Endothelial cell of umbilical vein (primary cell): ENCODE data around the gene ABHD4. TPM values are rescaled to one million over a fixed set of nuclear protein-coding genes. Genes with fewer than 3 reads are reported as not detected.

ENCODE experiments used
- BruUV-seq: library from RNA; stranded (reverse); fragments of 400-500 nt; replicated peaks from 2 replicates; lab custom pipeline; 2021; lab: Mats Ljungman, UMichigan
- CTCF ChIA-PET: fragments of 300-600, 350-600 bp; sonication (Branson Sonifier 250); formaldehyde crosslinking; loops from one replicate; lab custom pipeline; 2021; ENCODE audit warnings: antibody characterized with exemption, inconsistent platforms; lab: Charles Lee
- POLR2A ChIA-PET: fragments of 300-600, 350-600 bp; sonication (Branson Sonifier 250); formaldehyde crosslinking; loops from one replicate; lab custom pipeline; 2021; ENCODE audit warnings: antibody characterized with exemption, inconsistent platforms; lab: Charles Lee
- DNase-seq: peaks from one replicate; pipeline ENCODE4 v3.0.0-alpha.2; 2011; ENCODE audit warnings: low read depth, low spot score
- FAIRE-seq: peaks from 2 replicates; lab custom pipeline; 2011; peaks lifted over from hg19 to GRCh38; lab: Jason Lieb, UNC
- H2AFZ ChIP-seq: 2 replicates; pipeline ENCODE4 v1.6.0; 2012; ENCODE audit warnings: low read depth, low read length, control low read depth, inconsistent platforms
- H3K27ac ChIP-seq: 2 replicates; pipeline ENCODE4 v1.5.1; 2011; ENCODE audit warnings: low read depth, mild to moderate bottlenecking, control low read depth, low read length, moderate library complexity; ENCODE audit not compliant: insufficient read depth
- H3K27me3 ChIP-seq, 2 experiments: 2 replicates each; pipeline versions ENCODE4 v1.6.0 to v1.6.1; 2011; ENCODE audit warnings: low read length in 2 of 2, mixed read lengths in 1 of 2; ENCODE audit not compliant: control insufficient read depth in 2 of 2, insufficient read depth in 2 of 2
- H3K36me3 ChIP-seq, 2 experiments: 2 replicates in 1 of 2; 3 replicates in 1 of 2; pipeline ENCODE4 v1.5.1; 2011; ENCODE audit warnings: low read length in 2 of 2, mild to moderate bottlenecking in 1 of 2, moderate library complexity in 1 of 2; ENCODE audit not compliant: control insufficient read depth in 2 of 2, insufficient read depth in 2 of 2; ENCODE audit errors: extremely low read depth in 1 of 2
- H3K4me1 ChIP-seq: 3 replicates; pipeline ENCODE4 v1.5.1; 2011; ENCODE audit warnings: mild to moderate bottlenecking, low read length; ENCODE audit not compliant: control insufficient read depth, insufficient read depth; ENCODE audit errors: extremely low read depth
- H3K4me2 ChIP-seq: 2 replicates; pipeline ENCODE4 v1.6.1; 2011; ENCODE audit warnings: low read length, control low read depth, mixed read lengths; ENCODE audit not compliant: insufficient read depth
- H3K4me3 ChIP-seq, 3 experiments: fragments of 200-600 bp in 1 of 3; sonication (generic), shearing (Covaris generic) in 1 of 3; replicated peaks in 1 of 3; 2 replicates each; pipeline ENCODE4 v1.5.1; 2011 to 2016; ENCODE audit warnings: control low read depth in 3 of 3, low read length in 3 of 3, mild to moderate bottlenecking in 2 of 3, inconsistent platforms in 1 of 3, low read depth in 1 of 3, moderate library complexity in 1 of 3; ENCODE audit not compliant: insufficient read depth in 1 of 3
- H3K79me2 ChIP-seq: 2 replicates; pipeline ENCODE4 v1.6.0; 2012; ENCODE audit warnings: low read length, inconsistent platforms; ENCODE audit not compliant: control insufficient read depth, insufficient read depth
- H3K9ac ChIP-seq: replicated peaks from 2 replicates; pipeline ENCODE3; 2011; ENCODE audit warnings: low read length, control low read depth; ENCODE audit not compliant: insufficient read depth; ENCODE audit errors: extremely low read depth
- H3K9me1 ChIP-seq: replicated peaks from 3 replicates; pipeline ENCODE4 v1.6.0; 2011; ENCODE audit warnings: mild to moderate bottlenecking, low read length; ENCODE audit not compliant: control insufficient read depth, insufficient read depth; ENCODE audit errors: extremely low read depth
- H3K9me3 ChIP-seq: replicated peaks from 2 replicates; pipeline ENCODE4 v1.5.1; 2012; ENCODE audit warnings: low read length, inconsistent platforms; ENCODE audit not compliant: control insufficient read depth, insufficient read depth
- H4K20me1 ChIP-seq: replicated peaks from 2 replicates; pipeline ENCODE3; 2011; ENCODE audit warnings: mild to moderate bottlenecking, low read length; ENCODE audit not compliant: control insufficient read depth, insufficient read depth; ENCODE audit errors: extremely low read depth
- EZH2 ChIP-seq: IDR thresholded peaks from 2 replicates; pipeline ENCODE4 v1.6.1; 2012; ENCODE audit warnings: borderline replicate concordance, low read depth, mild to moderate bottlenecking, moderate library complexity, low read length, inconsistent platforms; ENCODE audit not compliant: severe bottlenecking
- FOS ChIP-seq: IDR thresholded peaks from 2 replicates; pipeline ENCODE4 v1.6.1; 2011; ENCODE audit warnings: mild to moderate bottlenecking, low read length, moderate library complexity, borderline replicate concordance; ENCODE audit not compliant: insufficient read depth
- GATA2 ChIP-seq: IDR thresholded peaks from 2 replicates; pipeline ENCODE4 v1.7.0; 2011; ENCODE audit warnings: low read depth, mild to moderate bottlenecking, moderate library complexity, mixed read lengths, low read length; ENCODE audit not compliant: insufficient read length, insufficient read depth
- JUN ChIP-seq: IDR thresholded peaks from 2 replicates; pipeline ENCODE4 v1.6.1; 2011; ENCODE audit warnings: borderline replicate concordance, low read depth; ENCODE audit not compliant: insufficient read length, insufficient read depth
- POLR2A ChIP-seq: IDR thresholded peaks from 2 replicates; pipeline ENCODE4 v1.6.1; 2012; ENCODE audit warnings: low read depth, mild to moderate bottlenecking, control low read depth, low read length
- POLR2AphosphoS5 ChIP-seq: IDR thresholded peaks from 2 replicates; pipeline ENCODE4 v1.6.1; 2012; ENCODE audit warnings: low read depth, mild to moderate bottlenecking, control low read depth, low read length, moderate library complexity; ENCODE audit not compliant: insufficient read depth
- dilution Hi-C: fragments of 300-500 bp; cut with MboI; formaldehyde crosslinking; loops from one replicate; pipeline ENCODE4 v1.15.0; 2019; ENCODE audit warnings: low sequenced_read_pairs; ENCODE audit not compliant: extremely low pct_ligation_motif_present
- intact Hi-C: fragments of 100-400 bp; cut with micrococcal nuclease; formaldehyde crosslinking; loops from one replicate; pipeline ENCODE4 v1.10.0; 2022
- polyA plus RNA-seq, 4 experiments: library from polyadenylated mRNA; depleted of rRNA in 3 of 4; stranded (reverse) in 3 of 4; unstranded in 1 of 4; fragments of >200 nt; gene quantifications; 2 replicates each; pipeline versions ENCODE4 v1.2.1 to v1.2.3, GENCODE V29; 2011 to 2012; ENCODE audit warnings: missing spikeins in 1 of 4
- total RNA-seq: library from RNA; stranded (reverse); gene quantifications from 2 replicates; pipeline ENCODE4 v1.2.3, GENCODE V29; 2021
- TF ChIP-seq, protein P1 (sequence below): IDR thresholded peaks from 2 replicates; pipeline ENCODE4 v1.6.1; 2011; ENCODE audit not compliant: insufficient read depth, insufficient read length

ABHD4 gene
- total and polyA plus RNA-seq, 2 donors (not counting 3 experiments of a cell fraction or from before 2014, with no cell fraction given): 34.8 to 45.5 TPM

DNA sequence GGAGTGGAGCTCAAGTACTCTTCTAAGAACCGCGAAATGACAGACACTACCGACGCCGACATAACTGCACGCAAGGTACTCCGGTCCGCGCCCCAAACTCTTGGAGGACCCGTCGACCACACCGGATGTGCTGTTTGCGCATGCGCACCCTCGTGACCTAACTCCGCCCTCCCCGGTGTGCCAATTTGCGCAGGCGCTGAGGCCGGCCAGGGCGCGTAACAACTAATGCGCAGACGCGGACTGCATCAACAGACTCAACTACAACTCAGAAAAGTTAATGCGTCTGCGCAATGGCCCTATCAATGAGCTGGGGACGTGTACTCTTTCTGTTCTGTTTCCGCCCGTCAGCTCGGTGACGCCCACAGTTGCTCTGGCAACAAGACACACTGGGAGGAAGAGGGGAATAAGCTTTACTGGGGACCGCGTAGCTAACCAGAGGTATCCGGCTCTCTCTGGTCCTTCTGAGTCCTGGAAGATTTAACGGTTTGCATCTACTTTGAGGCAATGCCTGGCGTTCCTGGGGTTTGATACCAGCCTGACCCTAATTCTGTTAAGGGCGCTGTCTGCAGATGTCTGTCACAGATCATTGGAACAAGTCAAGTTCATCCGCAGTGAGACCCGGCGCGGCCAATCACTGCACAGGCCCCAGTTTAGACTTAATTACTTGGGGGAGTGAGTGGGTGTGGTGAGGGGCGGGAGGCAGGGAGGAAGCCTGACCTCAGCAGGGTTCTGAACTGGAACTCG lies 8.8 kb upstream of the ABHD4 start, which contains the start of gene DAD1:
TSS of gene DAD1 (minus strand) at position 129 of the 744 bp plus-strand sequence. CDS start at position 62, 67 bp downstream.
- TF ChIP-seq FOS (no peak), JUN (peak; percentile 4), GATA2 (no peak), EZH2 (no peak), POLR2A (peak; percentile 98), POLR2AphosphoS5 (peak; percentile 99)
- TF ChIP-seq, protein P1, sequence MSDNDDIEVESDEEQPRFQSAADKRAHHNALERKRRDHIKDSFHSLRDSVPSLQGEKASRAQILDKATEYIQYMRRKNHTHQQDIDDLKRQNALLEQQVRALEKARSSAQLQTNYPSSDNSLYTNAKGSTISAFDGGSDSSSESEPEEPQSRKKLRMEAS: no peak
- Histone ChIP-seq H3K4me1 (peaks cover 23% of the 10 kb centered on the region), H3K9me3 (no peaks in the 10 kb centered on the region), H3K27me3 (peaks cover 3 to 4% of the 10 kb centered on the region in 2 experiments), H3K9ac (peak within 1 kb of the TSS; percentile 97), H3K4me3 (peak within 1 kb of the TSS; percentile 70 to 99 (median 92)), H4K20me1 (no peaks in the 10 kb centered on the region), H3K9me1 (no peaks in the 10 kb centered on the region), H2AFZ (peak within 1 kb of the TSS; percentile 51), H3K36me3 (no peaks in the 10 kb centered on the region), H3K79me2 (peaks cover 47% of the 10 kb centered on the region), H3K27ac (peak within 1 kb of the TSS; percentile 84), H3K4me2 (peak within 1 kb of the TSS; percentile 94)
- POLR2A ChIA-PET: interaction anchor here (0.6 to 1.2 kb wide), 4 partner anchors 9 to 177 kb away, joined by 3 to 7 read pairs (median 4); partner anchors contain the start of genes ABHD4 and OXA1L
- CTCF ChIA-PET: interaction anchor here (0.6 to 8.5 kb wide), 18 partner anchors 9 to 311 kb away, joined by 3 to 102 read pairs (median 4); partner anchors contain the start of gene ABHD4
- BruUV-seq: TSS peak; percentile 83
- peak; percentile 100 for DNase-seq
- peak; percentile 99 for FAIRE-seq
- intact Hi-C loops: loop anchor here (1.0 to 2.0 kb wide), 6 partner anchors 9 to 340 kb away; partner anchors contain the start of genes ABHD4, OXA1L and PRMT5
- dilution Hi-C loops: no loop called here
